HG03108 (cell line): ENCODE data around the gene ARHGAP44.

Experiments
- ATAC-seq: cut with Tn5 transposase; IDR thresholded peaks from one replicate; pipeline ENCODE4 v1.9.1; 2021; ENCODE audit warnings: moderate library complexity; ENCODE audit not compliant: unreplicated experiment

The ARHGAP44 gene

DNA sequence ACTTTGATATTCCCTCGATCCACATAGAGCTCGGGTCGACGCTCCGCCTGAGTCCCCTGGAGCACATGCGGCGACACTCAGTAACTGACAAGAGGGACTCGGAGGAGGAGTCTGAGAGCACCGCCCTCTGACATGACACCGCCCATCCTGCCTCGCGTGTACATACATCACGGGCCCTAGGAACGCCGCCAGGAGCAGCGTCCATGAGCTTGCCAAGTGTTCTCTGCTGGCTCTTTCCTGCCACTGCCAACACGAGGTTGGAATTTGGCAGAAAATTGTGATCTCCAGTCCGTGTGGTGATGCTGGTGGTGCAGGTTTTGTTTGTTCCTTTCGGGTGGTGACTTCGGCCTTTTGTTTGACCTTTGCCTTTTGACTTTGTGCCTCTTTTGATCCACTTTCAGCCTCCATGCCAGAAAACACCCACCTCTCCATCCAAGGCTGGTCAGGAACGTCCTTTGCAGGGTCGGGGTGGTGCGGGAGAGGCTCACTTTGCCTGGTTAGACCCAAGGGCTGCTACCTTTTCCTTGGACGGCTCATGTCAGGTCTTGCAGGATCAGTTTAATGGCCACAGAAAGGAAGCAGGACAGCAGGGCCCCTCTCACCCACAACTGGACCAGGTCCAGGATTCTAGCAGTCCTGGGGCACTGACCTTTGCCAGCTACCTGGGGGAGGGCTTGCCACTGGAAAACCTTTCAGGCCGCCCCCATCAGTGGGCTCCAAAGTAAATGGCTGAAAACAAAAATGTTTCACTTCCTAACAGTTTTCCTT, 200.9 kb downstream of the ARHGAP44 start:
- ATAC-seq = no peak

DNA sequence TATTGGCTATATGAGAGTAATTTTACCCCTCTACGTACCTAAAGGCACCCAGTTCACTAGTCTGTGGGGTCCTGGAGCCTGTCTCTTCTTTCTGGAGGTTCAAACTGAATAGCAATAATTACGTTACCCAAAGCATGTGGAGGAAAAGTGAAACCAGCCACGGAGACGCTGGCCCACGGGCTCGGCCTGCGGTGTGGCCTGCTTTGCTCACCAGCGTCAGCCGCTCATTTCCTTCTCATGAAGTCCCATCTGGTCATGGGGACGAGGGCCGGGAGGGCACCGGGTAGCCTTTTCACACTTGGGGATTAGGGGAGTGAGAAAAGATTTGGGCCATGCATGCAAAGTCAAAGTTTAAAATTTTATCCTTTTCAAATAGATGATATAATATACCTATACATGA, 201.6 kb downstream of the ARHGAP44 start:
- no peak for ATAC-seq

DNA sequence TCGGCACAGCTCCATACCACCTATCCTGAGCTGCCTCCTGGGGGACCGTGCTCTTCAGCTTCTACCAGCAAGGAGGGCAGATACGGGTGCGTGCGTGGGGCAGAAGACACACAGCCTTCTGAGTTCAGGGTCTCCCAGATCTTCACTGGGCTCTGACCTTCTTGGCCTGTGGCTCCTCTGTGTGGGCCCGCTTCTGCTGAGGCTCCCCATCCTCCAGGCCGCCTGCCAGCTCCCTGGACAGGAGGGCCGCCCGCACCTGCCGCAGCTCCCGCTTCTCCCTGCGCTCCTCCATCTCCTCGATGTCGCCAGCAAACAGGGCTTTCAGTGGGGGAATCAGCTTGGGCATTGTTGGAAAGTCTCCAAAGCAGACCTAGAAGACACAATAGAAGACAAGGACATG, 203.4 kb downstream of the ARHGAP44 start:
- no peak for ATAC-seq

DNA sequence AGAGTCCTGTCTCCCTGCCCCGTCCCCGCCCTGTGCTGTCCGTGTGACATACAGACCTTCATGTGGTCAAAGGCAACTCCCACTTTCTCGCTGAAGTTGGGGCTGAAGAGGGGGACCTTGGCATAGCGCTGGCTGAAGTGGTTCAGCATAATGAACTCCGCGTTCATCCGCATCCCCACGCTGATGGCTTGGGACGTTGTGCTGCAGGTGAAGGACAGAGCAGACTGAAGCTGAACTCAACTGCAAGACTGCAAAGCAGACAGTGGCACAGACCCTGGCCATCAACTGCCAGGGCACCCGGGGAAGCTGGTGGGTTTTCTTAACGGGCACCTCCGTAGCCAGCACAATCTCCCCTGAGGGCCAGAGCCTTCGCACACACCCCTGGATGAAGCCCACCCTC, 204.3 kb downstream of the ARHGAP44 start:
- no peak for ATAC-seq

DNA sequence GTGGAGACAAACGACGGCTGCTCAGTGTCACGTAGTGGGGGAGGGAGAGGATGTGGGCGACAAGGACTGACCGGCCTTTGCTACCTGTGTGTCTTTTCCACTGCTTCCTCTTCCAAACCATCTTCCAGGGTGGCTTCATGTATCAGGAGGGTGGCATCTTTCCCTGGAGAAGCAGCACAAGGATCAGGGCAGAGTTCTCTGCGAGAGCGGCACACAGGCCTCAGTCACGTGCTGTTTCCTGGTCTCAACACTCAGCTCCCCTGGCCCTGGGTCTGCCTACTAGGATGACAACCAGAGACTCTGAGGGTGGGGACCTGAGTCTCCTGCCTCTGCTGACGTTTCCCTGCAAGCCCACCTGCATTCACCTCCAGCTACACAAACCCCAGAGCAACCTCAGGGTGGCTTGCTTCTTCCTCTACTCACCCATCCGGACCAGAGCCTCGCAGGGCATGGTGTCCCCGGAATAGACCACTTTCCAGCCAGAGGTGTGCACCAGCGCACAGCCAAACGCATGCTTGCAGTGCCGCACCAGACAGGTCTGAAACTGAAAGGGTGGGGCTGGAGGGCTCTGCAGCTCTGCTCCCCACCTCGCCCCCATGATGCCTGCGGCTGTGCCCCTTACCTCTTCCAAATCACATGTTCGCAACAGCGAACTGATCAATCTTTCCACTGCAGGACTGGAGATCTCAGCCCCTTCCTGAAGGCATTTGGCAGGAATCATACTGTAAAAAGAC, 205.2 kb downstream of the ARHGAP44 start:
- no peak for ATAC-seq

DNA sequence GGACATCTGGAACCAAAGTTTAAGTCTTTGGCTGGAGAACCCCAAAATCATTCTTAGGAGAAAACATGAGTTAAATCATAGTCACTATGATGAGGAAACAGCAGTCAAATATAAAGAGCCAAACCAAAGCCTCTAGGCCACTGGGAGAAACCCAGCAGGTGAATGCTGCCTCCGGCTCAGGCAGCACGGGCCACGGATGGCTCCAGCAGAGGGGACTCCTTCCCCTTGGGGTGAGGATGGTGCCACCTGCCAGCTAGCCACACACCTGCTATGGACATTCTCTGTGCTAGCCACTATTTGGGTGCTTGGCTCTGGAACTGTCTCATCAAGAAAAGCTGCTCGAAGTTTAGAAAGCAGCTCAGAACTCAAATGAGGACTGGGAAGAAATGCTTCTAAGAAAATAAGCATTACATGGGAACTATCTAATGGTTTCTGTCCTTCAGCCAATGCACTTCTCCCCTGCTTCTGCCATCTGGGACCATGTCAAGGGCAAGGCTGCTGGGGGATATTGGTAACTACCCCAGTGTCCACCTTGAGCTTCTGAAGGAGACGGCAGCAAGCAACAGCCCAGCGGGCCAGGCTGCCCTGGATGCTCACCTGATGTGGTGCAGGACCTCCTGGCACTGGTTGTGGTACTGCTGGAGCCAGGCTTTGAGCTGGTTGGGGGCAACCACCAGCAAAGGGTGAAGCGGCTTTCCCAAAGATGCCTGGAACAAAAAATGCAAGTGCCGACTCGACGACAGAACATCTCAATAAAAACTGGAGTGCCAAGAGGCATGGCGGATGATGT, 206.0 kb downstream of the ARHGAP44 start:
- no peak for ATAC-seq

DNA sequence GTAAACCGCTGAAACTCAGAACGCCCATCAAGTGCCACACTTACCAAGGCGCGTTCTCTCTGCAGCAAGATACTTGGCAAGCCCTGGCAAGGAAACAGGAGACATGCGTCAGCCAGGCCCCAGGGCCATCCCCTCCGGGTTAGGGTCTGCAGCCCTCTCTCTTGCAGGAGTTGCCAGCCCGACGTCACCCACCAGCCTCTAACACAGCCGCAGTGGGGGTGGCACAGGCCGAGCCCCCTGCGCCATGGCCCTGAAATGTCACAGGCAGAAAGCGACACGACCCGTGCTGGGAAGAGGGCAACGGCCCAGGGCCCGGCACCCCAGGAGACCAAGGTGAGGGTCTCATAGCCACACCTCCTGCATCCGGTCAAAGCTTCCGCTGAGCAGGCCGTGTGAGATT, 206.6 kb downstream of the ARHGAP44 start:
- no peak for ATAC-seq

DNA sequence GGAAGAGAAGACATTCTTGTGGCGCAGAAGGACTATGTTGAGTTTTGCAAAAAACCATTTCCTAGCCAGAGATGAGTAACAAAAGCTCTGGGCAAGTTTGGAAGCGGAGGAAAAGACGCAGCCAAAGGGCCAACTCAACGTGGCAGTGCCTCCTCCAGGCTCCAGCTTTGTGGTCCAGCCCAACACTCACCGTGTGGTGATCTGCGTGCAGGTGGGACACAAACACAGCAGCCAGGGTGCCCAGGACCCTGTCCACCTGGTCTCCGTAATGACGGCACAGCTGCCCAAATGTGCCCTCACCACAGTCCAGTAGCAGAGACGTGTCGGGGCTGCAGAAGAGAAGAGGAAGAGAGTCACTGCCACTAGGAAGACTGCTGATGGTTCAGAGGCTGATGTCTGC, 207.1 kb downstream of the ARHGAP44 start:
- no peak for ATAC-seq

DNA sequence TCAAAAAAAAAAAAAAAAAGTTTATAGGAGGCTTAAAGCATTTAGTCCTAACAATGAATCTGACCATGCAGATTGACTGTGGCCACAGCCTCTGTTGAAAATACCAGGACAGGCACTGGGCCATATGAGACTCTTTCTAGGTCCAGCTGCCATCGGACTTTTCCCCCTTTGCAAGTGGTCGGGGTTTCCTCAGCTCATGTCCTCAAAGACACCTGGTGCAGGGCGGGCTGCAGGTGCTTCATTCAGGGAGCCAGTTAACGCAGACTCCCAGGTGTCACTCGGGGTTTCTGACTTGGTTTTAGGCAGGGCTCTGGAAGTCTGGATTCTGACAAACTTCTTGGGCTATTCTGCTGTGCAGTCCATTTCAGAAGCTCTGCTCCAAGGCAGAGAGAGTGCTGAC, 207.6 kb downstream of the ARHGAP44 start:
- no peak for ATAC-seq

DNA sequence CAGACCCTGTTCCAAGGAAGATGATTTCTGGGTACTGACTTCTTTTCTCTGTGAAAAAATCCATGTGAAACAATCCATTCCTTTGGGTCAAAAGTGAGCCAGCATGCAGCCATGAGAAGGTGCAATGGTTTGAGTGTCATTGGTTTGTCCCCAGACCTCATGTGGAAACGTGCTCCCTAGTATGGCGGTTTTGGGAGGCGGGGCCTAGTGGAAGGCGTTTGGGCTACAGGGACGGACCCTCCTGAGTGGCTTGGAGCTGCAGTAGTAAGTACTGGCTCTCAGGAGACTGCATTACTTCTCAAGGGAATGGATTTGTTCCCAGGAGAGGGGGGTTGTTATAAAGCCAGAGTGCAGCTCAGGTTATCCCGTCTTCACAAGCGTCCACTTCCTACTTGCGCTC, 209.2 kb downstream of the ARHGAP44 start:
- no peak for ATAC-seq

DNA sequence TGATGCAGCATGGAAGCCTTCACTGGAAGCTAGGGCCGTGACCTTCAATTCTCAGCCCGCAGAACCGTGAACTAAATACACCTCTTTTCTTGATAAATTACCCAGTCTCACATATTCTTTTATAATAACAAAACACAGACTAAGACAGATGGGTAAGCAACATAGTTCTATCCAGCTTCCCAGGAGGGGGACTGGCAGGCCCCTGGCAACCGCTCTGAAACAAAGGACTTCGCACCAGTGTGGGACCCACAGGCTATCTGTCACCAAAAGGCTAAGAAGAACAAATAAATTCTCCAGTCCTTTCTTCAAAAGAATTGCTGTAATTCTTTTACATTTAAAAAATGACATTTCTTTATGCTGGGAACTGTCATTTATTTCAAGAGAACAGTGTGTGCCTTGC, 209.6 kb downstream of the ARHGAP44 start:
- no peak for ATAC-seq

DNA sequence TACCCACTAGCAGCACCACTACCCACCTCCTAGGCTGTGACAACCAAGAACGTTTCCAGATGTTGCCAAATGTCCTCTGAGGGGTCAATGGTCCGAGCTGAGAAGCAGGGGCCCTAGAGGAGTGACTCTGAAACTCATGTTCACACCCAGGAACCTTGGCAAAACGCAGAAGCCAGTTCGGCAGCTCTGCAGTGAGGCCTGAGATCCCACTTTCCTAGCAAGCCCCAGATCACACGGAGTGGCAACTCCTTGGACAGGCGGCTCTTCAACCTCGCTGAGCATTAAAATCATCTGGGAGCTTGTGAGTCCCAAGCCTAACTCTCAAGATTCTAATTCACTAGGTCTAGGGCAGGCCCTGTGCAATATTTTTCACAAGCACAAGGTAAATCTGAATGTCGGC, 211.3 kb downstream of the ARHGAP44 start:
- no peak for ATAC-seq

DNA sequence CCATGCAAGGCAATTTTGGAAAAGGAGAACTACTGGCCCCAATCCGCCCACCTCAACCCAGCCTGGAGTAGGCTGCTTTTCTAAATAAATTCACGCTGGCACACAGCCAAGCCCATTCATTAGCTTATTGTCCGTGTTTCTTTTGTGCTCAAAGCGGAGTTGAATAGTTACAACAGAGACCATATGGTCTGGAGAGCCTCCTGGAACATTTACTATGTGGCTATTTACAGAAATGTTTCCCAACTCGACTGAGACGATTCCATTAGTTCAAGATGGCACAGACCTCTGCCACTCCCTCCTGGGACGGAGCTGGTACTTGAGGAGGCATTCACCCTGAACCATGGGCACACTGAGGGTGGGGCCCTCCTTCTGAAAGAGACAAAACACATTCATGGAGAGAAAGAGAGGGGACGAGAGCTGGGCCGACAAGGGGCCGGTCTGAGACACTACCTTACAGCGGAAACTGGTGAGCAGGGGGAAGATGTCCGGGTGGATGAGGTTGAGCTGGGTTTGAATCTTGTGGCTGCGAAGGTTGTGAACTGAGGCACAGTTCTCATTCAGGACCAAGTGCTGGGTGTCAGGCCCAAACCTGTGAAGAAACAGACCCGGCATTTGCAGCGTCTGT, 212.8 kb downstream of the ARHGAP44 start:
- ATAC-seq = no peak

DNA sequence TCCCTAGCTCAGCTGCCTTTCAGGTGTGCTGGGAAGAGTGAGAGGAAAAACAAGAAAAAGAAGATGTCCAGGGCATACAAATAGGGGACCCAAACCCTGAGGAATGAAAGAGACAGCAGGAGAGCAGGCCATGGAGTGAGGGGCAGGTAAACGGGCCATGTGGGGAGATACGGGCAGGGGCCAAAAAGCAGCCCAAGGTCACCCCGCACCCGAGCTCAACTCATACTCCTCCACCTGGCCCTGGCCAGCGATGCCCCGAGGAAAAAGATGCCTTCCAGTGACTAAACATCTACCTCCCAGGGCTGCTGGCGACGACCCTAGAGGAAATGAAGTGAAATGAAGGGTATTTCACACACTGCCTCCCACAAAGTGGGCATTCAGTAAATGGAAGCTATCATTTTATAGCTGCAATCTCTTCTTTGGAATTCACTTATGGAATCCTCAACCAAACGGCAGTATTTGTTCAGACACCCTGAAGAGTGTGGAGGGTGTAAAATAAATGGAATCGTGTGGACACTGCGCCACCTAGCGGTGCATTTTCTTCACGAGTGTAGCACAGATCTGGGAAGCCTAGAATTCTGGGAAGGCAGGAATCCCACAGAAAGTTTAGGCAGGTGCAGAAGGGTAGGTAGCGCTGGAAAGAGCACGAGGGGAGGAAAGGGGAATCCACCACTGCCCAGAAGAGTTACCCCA, 213.6 kb downstream of the ARHGAP44 start:
- ATAC-seq = no peak

DNA sequence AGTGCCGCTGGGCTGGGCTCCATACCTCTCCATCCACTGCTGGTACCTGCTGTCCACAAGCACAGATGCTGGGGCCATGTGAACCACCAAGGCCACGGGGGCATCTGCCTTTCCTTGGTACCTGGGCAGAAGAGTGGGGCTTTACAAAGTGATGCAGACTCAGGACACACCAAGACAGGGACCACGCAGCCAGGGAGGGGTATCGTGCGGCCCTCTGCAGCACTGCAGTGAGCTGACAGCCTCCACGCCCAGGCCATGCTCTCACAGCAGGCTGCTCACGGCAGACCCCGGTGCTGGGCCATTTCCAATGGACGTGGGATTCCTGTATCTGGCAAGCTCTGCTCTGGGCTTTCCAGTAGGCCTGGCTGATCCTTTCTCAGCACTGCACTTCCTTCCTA, 214.2 kb downstream of the ARHGAP44 start:
- ATAC-seq = no peak

DNA sequence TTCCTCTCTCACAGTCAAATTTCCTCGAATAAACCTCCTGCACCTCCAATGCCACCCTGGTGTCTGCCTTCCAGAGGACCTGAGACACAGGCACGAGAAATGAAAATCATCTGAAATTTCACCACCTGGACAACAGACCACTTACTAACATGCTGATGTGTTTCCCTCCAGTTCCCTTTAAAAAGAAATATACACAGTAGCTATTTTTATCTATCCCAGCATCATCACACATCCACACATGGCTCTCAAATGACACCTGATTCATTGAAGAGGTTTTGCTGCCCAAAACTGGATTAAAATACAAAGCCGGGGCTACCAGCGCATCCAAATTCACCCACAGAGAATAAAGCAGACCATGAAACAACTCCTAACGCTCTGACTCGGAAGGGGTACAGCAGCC, 214.6 kb downstream of the ARHGAP44 start:
- no peak for ATAC-seq

DNA sequence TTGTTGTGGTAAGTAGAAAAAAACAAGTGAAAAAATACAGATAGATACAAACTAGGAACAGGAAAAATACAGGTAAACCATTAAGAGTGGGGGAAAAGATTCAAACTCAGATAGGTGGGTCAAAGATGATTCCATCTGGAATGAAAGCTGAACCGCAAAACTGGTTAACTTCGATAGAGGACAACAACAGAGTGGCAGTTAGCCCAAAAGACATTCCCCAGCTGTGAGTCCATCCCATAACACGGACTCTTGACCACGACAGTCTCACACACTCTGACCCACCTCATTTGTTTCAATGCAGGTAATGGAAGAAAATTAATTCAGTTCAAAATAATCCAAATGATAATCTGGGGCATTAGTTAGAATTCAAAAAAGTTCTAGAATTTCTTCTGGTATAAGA, 215.0 kb downstream of the ARHGAP44 start:
- no peak for ATAC-seq

DNA sequence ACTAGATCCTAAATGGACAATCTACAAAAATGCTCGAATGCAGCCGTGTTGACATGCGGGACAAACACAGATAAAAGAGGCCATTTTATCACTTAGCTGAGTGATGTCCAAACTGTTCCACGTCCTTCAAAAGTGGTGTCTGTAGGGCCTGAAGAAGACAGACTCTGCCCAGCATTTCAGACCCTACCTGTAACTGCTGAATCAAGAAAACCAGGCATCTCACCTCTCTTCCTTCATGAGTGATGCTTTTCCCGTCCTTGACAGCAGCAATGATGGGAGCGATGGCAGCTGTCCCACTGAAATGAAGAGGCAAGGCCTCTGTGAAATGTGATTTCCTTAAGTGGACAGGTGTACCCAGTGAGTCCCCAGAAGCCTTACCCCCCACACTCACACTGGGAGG, 216.2 kb downstream of the ARHGAP44 start:
- no peak for ATAC-seq

DNA sequence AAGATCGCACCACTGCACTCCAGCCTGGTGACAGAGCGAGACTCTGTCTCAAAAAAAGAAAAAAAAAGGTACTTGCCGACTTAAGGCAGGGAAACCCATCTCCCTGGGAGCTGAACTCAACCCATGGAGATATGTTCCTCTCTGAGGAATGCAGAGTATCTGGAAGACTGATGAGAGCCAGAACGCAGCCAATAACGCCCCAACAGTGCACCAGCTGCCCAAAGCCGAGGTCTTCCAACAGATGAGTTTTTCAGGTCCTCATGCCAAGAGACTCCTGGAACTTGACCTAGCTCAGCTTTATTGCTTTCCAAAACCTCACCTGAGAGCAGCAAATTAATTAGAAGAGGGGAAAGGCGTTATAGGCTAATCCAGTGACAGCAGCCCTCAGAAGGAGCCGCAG, 219.2 kb downstream of the ARHGAP44 start:
- ATAC-seq = no peak

DNA sequence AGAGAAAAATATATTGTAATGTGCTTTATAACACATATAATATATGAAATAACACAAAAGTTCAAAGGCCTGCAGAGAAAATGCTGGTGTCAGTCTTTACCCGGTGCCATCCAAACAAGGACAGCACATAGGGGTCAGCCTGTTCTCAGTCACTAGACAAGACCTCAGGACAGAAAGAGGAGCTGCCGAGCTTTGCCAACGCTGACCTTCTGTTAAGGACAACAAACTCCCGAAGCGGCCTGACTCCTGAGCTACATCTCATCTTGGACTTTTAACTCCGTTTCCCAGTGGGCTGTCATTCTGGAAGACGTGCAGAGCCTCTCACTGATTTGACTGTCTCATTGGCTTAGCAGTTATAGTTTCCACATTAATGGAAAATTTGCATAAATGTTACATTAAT, 221.7 kb downstream of the ARHGAP44 start:
- ATAC-seq = no peak

DNA sequence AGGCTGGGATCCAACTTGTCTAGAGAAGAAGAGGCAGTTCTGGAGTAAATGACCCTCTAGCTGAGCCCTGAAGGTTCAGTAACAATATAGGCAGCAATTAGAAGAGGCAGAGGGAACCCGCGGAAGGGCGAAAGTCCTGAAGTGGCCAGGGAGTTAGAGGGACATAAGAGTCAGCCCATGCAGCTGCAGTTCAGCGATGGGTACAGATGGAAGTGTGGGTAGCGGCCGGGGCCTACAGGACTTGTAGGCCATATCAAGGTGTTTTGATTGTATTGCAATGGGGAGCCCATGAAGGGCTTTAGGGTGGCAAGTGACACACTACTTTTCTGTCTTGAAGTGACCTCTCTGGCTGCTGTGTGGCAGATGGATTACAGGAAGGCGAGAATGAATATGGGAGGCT, 225.5 kb downstream of the ARHGAP44 start:
- no peak for ATAC-seq
